GM12873 (cell line): ENCODE results near the gene HCRT.

ENCODE experiments used
- CTCF ChIP-seq: IDR thresholded peaks from 2 replicates; pipeline ENCODE4 v1.5.1; 2012; ENCODE audit warnings: low read depth, mild to moderate bottlenecking, moderate library complexity, low read length, control low read depth; ENCODE audit not compliant: insufficient read depth; ENCODE audit errors: missing control alignments

Gene HCRT

DNA sequence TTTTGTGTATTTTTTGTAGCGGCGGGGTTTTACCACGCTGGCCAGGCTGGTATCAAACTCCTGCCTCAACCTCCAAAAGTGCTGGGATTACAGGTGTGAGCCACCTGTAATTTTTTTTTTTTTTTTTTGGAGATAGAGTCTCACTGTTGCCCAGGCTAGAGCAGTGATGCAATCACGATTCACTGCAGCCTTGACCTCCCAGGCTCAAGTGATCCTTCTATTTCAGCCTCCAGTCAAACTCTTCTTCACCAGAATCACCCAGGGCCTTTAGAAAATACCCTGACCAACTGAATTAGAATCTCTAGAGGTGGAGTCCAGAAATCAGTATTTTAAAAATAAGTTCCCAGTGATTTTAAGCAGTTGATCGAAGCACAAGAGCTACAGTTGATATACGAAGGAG is 50.1 kb downstream of the HCRT start:
- TF ChIP-seq CTCF = no peak
